K562 treated with DMSO at 1 percent for 12 hours (cell line): ENCODE results near the gene COASY. TPM values are rescaled to one million over a fixed set of nuclear protein-coding genes. Genes with fewer than 3 reads are reported as not detected.

ENCODE experiments used
- total RNA-seq: library from RNA; unstranded; fragments of 300-600 nt; gene quantifications from 2 replicates; pipeline ENCODE4 v1.2.3, GENCODE V29; 2022; ENCODE audit not compliant: insufficient read depth

Gene COASY
- 88.6 and 138 TPM in 2 replicates for total RNA-seq

GRCh38 chr17:42561897-42562387, at the start of gene COASY:
Gene COASY, plus strand, starts transcription at chr17:42562148. Its CDS starts 475 bp downstream, at chr17:42562623.

GRCh38 chr17:42536048-42536371, 25.9 kb upstream of the COASY start, which contains the start of gene NAGLU:
Gene NAGLU, plus strand, starts transcription at chr17:42536241. Its CDS starts 32 bp downstream, at chr17:42536273.

GRCh38 chr17:42552736-42553135, 9.2 kb upstream of the COASY start, which contains the start of gene HSD17B1:
Gene HSD17B1, plus strand, starts transcription at chr17:42552923. Its CDS starts 11 bp downstream, at chr17:42552934.

GRCh38 chr17:42566883-42567573, 5.1 kb downstream of the COASY start, which contains the start of gene MLX:
Gene MLX, plus strand, starts transcription at chr17:42567100. Its CDS starts 25 bp downstream, at chr17:42567125.

GRCh38 chr17:42577532-42578281, 15.8 kb downstream of the COASY start, which contains the start of gene PSMC3IP:
Gene PSMC3IP, minus strand, starts transcription at chr17:42577729. Its CDS starts 43 bp downstream, at chr17:42577686.

GRCh38 chr17:42609182-42609813, 47.4 kb downstream of the COASY start, which contains the start of the genes RETREG3 and TUBG1:
Gene RETREG3, minus strand, starts transcription at chr17:42609374. Its CDS starts 50 bp downstream, at chr17:42609324.
Gene TUBG1, plus strand, starts transcription at chr17:42609683. Its CDS starts 55 bp downstream, at chr17:42609738.

Other genes with a start within 250 kb of the COASY start
- 36.3 and 84.1 TPM in 2 replicates for gene STAT3, start 173.7 kb upstream of the COASY start, total RNA-seq
- gene CAVIN1, start 138.9 kb upstream of the COASY start, total RNA-seq = 47.5 and 64.4 TPM in 2 replicates
- gene ATP6V0A1, start 103.3 kb upstream of the COASY start, total RNA-seq = 35.7 and 74.8 TPM in 2 replicates
- gene NAGLU, start 25.9 kb upstream of the COASY start, total RNA-seq = 13.4 and 17.2 TPM in 2 replicates
- gene HSD17B1, start 9.2 kb upstream of the COASY start, total RNA-seq = 5.9 and 6.6 TPM in 2 replicates
- 27.7 and 48.9 TPM in 2 replicates for gene MLX, start 5.0 kb downstream of the COASY start, total RNA-seq
- gene PSMC3IP, start 15.6 kb downstream of the COASY start, total RNA-seq = 38.2 and 56.8 TPM in 2 replicates
- 14.6 and 33.4 TPM in 2 replicates for gene RETREG3, start 47.2 kb downstream of the COASY start, total RNA-seq
- 113 and 147 TPM in 2 replicates for gene TUBG1, start 47.5 kb downstream of the COASY start, total RNA-seq
- gene TUBG2, start 97.1 kb downstream of the COASY start, total RNA-seq = not detected in 2 replicates
- 43.8 and 49.4 TPM in 2 replicates for gene PLEKHH3, start 114.8 kb downstream of the COASY start, total RNA-seq
- gene CCR10, start 119.7 kb downstream of the COASY start, total RNA-seq = 9.2 and 13.7 TPM in 2 replicates
- 0.24 and 2.2 TPM in 2 replicates for gene CNTNAP1, start 120.4 kb downstream of the COASY start, total RNA-seq
- gene EZH1, start 182.9 kb downstream of the COASY start, total RNA-seq = 9.5 and 29.4 TPM in 2 replicates
- gene RAMP2, start 199.1 kb downstream of the COASY start, total RNA-seq = not detected in 2 replicates
- gene VPS25, start 211.3 kb downstream of the COASY start, total RNA-seq = 138 and 158 TPM in 2 replicates
- gene WNK4, start 218.5 kb downstream of the COASY start, total RNA-seq = 2.8 and 9.5 TPM in 2 replicates
- 65.3 and 74.5 TPM in 2 replicates for gene COA3, start 236.6 kb downstream of the COASY start, total RNA-seq
- gene CNTD1, start 236.7 kb downstream of the COASY start, total RNA-seq = 0.37 and 0.66 TPM in 2 replicates